Upper lobe of right lung (tissue), 1 donor: ENCODE data around the gene SNTG2. TPM values are rescaled to one million over a fixed set of nuclear protein-coding genes. Genes with fewer than 3 reads are reported as not detected.

Source experiments
- ATAC-seq: fragments of 200-7000 bp; cut with Tn5 transposase; one replicate; pipeline ENCODE4 v1.9.1; 2020; ENCODE audit warnings: mild to moderate bottlenecking, moderate library complexity
- DNase-seq: peaks from one replicate; pipeline ENCODE4 v3.0.0-alpha.2; 2020
- H3K27ac ChIP-seq: fragments of 200-600 bp; one replicate; pipeline ENCODE4 v1.8.0; 2022
- H3K27me3 ChIP-seq: fragments of 200-600 bp; one replicate; pipeline ENCODE4 v1.8.0; 2022; ENCODE audit warnings: mild to moderate bottlenecking
- H3K36me3 ChIP-seq: fragments of 200-600 bp; one replicate; pipeline ENCODE4 v1.8.0; 2022
- H3K4me1 ChIP-seq: fragments of 200-600 bp; one replicate; pipeline ENCODE4 v1.8.0; 2022
- H3K4me3 ChIP-seq: fragments of 200-600 bp; one replicate; pipeline ENCODE4 v1.8.0; 2022; ENCODE audit warnings: mild to moderate bottlenecking
- H3K9me3 ChIP-seq: fragments of 200-600 bp; one replicate; pipeline ENCODE4 v1.8.0; 2022
- CTCF ChIP-seq: fragments of 200-600 bp; IDR thresholded peaks from one replicate; pipeline ENCODE4 v1.8.0; 2022; ENCODE audit warnings: antibody characterized with exemption
- intact Hi-C: fragments of 100-400 bp; cut with DNase I; formaldehyde crosslinking; loops from one replicate; pipeline ENCODE4 v1.11.0; 2022
- total RNA-seq: library from RNA; stranded (reverse); fragmentation: NEBNext Ultra II Directional; extraction: Animal tissue kit (Norgen Biotek cat#: 25700); gene quantifications from one replicate; pipeline ENCODE4 v1.2.1, GENCODE V29; 2021
- donor health status: DM: no; HTN: yes; CAD: no; lungs with severe emphysema.

SNTG2 gene
- total RNA-seq, 1 donor from 2014 or later = 3.6 TPM

- Histone ChIP-seq H3K36me3 (no peaks in the 10 kb centered on the region), H3K27me3 (no peaks in the 10 kb centered on the region), H3K4me1 (no peaks in the 10 kb centered on the region), H3K9me3 (no peaks in the 10 kb centered on the region), H3K4me3 (no peak overlapping the region), H3K27ac (no peak overlapping the region)
- no peak for TF ChIP-seq CTCF
- no peak for DNase-seq
- ATAC-seq = no peak
- intact Hi-C loops = no loop called here
Measured at GRCh38 chr2:1305342-1306013, 354.8 kb downstream of the SNTG2 start.

- Histone ChIP-seq H3K9me3 (no peaks in the 10 kb centered on the region), H3K4me3 (no peak overlapping the region), H3K36me3 (no peaks in the 10 kb centered on the region), H3K27me3 (no peaks in the 10 kb centered on the region), H3K27ac (no peak overlapping the region), H3K4me1 (no peaks in the 10 kb centered on the region)
- ATAC-seq = peak; percentile 37
- DNase-seq = no peak
- intact Hi-C loops = no loop called here
- TF ChIP-seq CTCF = no peak
Measured at GRCh38 chr2:1306014-1306686, 355.5 kb downstream of the SNTG2 start.

- DNase-seq (no peak), ATAC-seq (peak; percentile 47)
- intact Hi-C loops = no loop called here
- H3K9me3 ChIP-seq = no peaks in the 10 kb centered on the region
- no peaks in the 10 kb centered on the region for H3K27me3 ChIP-seq
- H3K4me3 ChIP-seq = no peak overlapping the region
- no peak overlapping the region for H3K27ac ChIP-seq
- H3K4me1 ChIP-seq = no peaks in the 10 kb centered on the region
- no peak for TF ChIP-seq CTCF
- H3K36me3 ChIP-seq = no peaks in the 10 kb centered on the region
Measured at GRCh38 chr2:1306687-1307516, 356.3 kb downstream of the SNTG2 start.

GRCh38 chr2:1307670-1308069 is 357.0 kb downstream of the SNTG2 start:
- intact Hi-C loops = no loop called here
- Histone ChIP-seq H3K4me1 (no peaks in the 10 kb centered on the region), H3K4me3 (no peak overlapping the region), H3K27ac (no peak overlapping the region), H3K27me3 (no peaks in the 10 kb centered on the region), H3K36me3 (no peaks in the 10 kb centered on the region), H3K9me3 (no peaks in the 10 kb centered on the region)
- ATAC-seq (no peak), DNase-seq (no peak)
- no peak for TF ChIP-seq CTCF

- H3K4me1 ChIP-seq = no peaks in the 10 kb centered on the region
- H3K27ac ChIP-seq = no peak overlapping the region
- H3K4me3 ChIP-seq = no peak overlapping the region
- ATAC-seq (no peak), DNase-seq (no peak)
- no peaks in the 10 kb centered on the region for H3K9me3 ChIP-seq
- no peak for TF ChIP-seq CTCF
- H3K27me3 ChIP-seq = no peaks in the 10 kb centered on the region
- intact Hi-C loops = no loop called here
- H3K36me3 ChIP-seq = no peaks in the 10 kb centered on the region
Measured at GRCh38 chr2:1308678-1309077, 358.0 kb downstream of the SNTG2 start.
